ENCODE data around the gene ADISSP.

ADISSP gene

GRCh38 chr20:3801299-3801698 lies 33.7 kb upstream of the ADISSP start:
- H3K4me3 ChIP-seq = no peak overlapping the region
- intact Hi-C loops (cut with DNase I; ENCODE audit: low total_unique reads) = no loop called here
- no peak for DNase-seq
- no peaks in the 10 kb centered on the region for H3K9me3 ChIP-seq
- H3K36me3 ChIP-seq = peaks cover 50 to 79% (median 62%) of the 10 kb centered on the region in 3 donors
- H3K27me3 ChIP-seq = no peaks in the 10 kb centered on the region
- no peak overlapping the region for H3K27ac ChIP-seq
- peaks cover 0 to 40% (median 24%) of the 10 kb centered on the region in 4 donors for H3K4me1 ChIP-seq
- no peak for TF ChIP-seq CTCF (IDR thresholded peaks at IDR 0.05)

GRCh38 chr20:3800878-3801260 lies 33.3 kb upstream of the ADISSP start:
- no peak overlapping the region for H3K27ac ChIP-seq
- DNase-seq = no peak
- peaks cover 50 to 78% (median 62%) of the 10 kb centered on the region in 3 donors for H3K36me3 ChIP-seq
- no peaks in the 10 kb centered on the region for H3K27me3 ChIP-seq
- H3K9me3 ChIP-seq = no peaks in the 10 kb centered on the region
- H3K4me1 ChIP-seq = peaks cover 0 to 36% (median 23%) of the 10 kb centered on the region in 4 donors
- no peak overlapping the region for H3K4me3 ChIP-seq
- intact Hi-C loops (cut with DNase I; ENCODE audit: low total_unique reads) = no loop called here
- TF ChIP-seq CTCF (IDR thresholded peaks at IDR 0.05) = no peak

- intact Hi-C loops (cut with DNase I; ENCODE audit: low total_unique reads) = no loop called here
- no peaks in the 10 kb centered on the region for H3K9me3 ChIP-seq
- no peak overlapping the region for H3K4me3 ChIP-seq
- no peak overlapping the region for H3K27ac ChIP-seq
- peaks cover 50 to 73% (median 60%) of the 10 kb centered on the region in 3 donors for H3K36me3 ChIP-seq
- peaks cover 0 to 32% (median 21%) of the 10 kb centered on the region in 4 donors for H3K4me1 ChIP-seq
- no peak for DNase-seq
- H3K27me3 ChIP-seq = no peaks in the 10 kb centered on the region
- no peak for TF ChIP-seq CTCF (IDR thresholded peaks at IDR 0.05)
Measured at GRCh38 chr20:3800256-3800877, 32.8 kb upstream of the ADISSP start.

GRCh38 chr20:3798908-3799248 lies 31.3 kb upstream of the ADISSP start:
- intact Hi-C loops (cut with DNase I; ENCODE audit: low total_unique reads) = no loop called here
- H3K4me1 ChIP-seq = peaks cover 0 to 38% (median 27%) of the 10 kb centered on the region in 4 donors

GRCh38 chr20:3798373-3798768 lies 30.8 kb upstream of the ADISSP start:
- intact Hi-C loops (cut with DNase I; ENCODE audit: low total_unique reads) = no loop called here
- Histone ChIP-seq H3K27ac (peak overlapping the region in 1 of 2 donors; percentile 97), H3K9me3 (no peaks in the 10 kb centered on the region), H3K4me3 (no peak overlapping the region), H3K27me3 (no peaks in the 10 kb centered on the region), H3K36me3 (peaks cover 32 to 53% (median 40%) of the 10 kb centered on the region in 3 donors), H3K4me1 (peaks cover 0 to 38% (median 27%) of the 10 kb centered on the region in 4 donors)
- DNase-seq = no peak
- no peak for TF ChIP-seq CTCF (IDR thresholded peaks at IDR 0.05)

More at GRCh38 chr20:3798908-3799248, 31.3 kb upstream of the ADISSP start:
- Histone ChIP-seq H3K36me3 (peaks cover 37 to 58% (median 45%) of the 10 kb centered on the region in 3 donors), H3K4me3 (no peak overlapping the region), H3K27ac (peak overlapping the region in 1 of 2 donors; percentile 97), H3K27me3 (no peaks in the 10 kb centered on the region), H3K9me3 (no peaks in the 10 kb centered on the region)
- no peak for TF ChIP-seq CTCF (IDR thresholded peaks at IDR 0.05)
- DNase-seq = no peak
